GM13976 (cell line): ENCODE measurements around the gene PARP1.

Experiments used
- DNase-seq: peaks from one replicate; pipeline ENCODE4 v3.0.0; 2012; ENCODE audit warnings: low spot score
- CTCF ChIP-seq: IDR thresholded peaks from 2 replicates; pipeline ENCODE4 v1.5.1; 2012; ENCODE audit warnings: borderline replicate concordance, mild to moderate bottlenecking; ENCODE audit not compliant: insufficient read depth; ENCODE audit errors: extremely low read depth, missing control alignments, control extremely low read depth
- in situ Hi-C: fragments of 300-500 bp; cut with MboI; formaldehyde crosslinking; loops from one replicate; pipeline ENCODE4 v1.12.0; 2022; ENCODE audit warnings: low sequenced_read_pairs, mixed read lengths, inconsistent platforms; ENCODE audit not compliant: unreplicated experiment

PARP1 gene

GRCh38 chr1:226425431-226426031, 17.6 kb upstream of the PARP1 start:
- no peak for DNase-seq
- TF ChIP-seq CTCF = no peak
- in situ Hi-C loops = no loop called here

GRCh38 chr1:226425004-226425378, 17.1 kb upstream of the PARP1 start:
- in situ Hi-C loops = no loop called here
- TF ChIP-seq CTCF = no peak
- DNase-seq = no peak

- in situ Hi-C loops = no loop called here
- peak; percentile 47 for TF ChIP-seq CTCF
- peak; percentile 58 for DNase-seq
Observed at GRCh38 chr1:226424221-226425003, 16.5 kb upstream of the PARP1 start.

- DNase-seq = no peak
- in situ Hi-C loops = no loop called here
- no peak for TF ChIP-seq CTCF
Observed at GRCh38 chr1:226422478-226422877, 14.6 kb upstream of the PARP1 start.

GRCh38 chr1:226420897-226421296, 13.0 kb upstream of the PARP1 start:
- in situ Hi-C loops = no loop called here
- TF ChIP-seq CTCF = no peak

GRCh38 chr1:226420328-226420727, 12.4 kb upstream of the PARP1 start:
- no peak for TF ChIP-seq CTCF
- no peak for DNase-seq
- in situ Hi-C loops = no loop called here

More at GRCh38 chr1:226420897-226421296, 13.0 kb upstream of the PARP1 start:
- no peak for DNase-seq
